Gastroesophageal sphincter (tissue), 3 donors: ENCODE data around the gene DYNC1LI2.

Source experiments
- POLR2A ChIP-seq, 2 donors: fragments of 450-650 bp; IDR thresholded peaks; one replicate each; pipeline ENCODE4 v1.6.1; 2017; ENCODE audit warnings: antibody characterized with exemption in 2 of 2, mild to moderate bottlenecking in 2 of 2, moderate library complexity in 1 of 2
- TF ChIP-seq, protein P1 (sequence below), 4 experiments: fragments of 200-600 bp in 2 of 4; fragments of 450-650 bp in 2 of 4; sonication (generic) in 1 of 4; IDR thresholded peaks; one replicate each; pipeline ENCODE4 v1.5.1; 2017 to 2019; ENCODE audit warnings: antibody characterized with exemption in 4 of 4, mild to moderate bottlenecking in 2 of 4, moderate library complexity in 2 of 4

DNA sequence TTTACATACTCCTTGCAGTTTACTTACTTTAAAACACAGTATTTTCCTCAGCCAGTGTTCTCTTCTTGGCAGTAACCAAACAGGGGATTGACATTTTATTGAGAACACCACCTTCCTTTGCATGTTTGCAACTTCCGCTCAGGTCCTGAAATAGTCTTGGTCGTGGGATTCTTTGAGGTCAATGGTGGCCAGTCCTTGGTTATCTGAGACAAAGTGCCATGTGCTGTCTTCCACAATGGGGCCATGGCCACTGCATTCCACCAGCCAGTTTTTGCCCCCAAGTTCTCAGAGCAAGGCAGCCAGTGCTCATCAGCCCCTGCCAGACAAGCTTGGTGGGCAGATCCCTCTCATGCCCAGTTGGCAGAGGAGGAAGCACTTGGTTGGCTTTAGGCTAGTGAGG lies 77.7 kb downstream of the DYNC1LI2 start:
- TF ChIP-seq, protein P1, sequence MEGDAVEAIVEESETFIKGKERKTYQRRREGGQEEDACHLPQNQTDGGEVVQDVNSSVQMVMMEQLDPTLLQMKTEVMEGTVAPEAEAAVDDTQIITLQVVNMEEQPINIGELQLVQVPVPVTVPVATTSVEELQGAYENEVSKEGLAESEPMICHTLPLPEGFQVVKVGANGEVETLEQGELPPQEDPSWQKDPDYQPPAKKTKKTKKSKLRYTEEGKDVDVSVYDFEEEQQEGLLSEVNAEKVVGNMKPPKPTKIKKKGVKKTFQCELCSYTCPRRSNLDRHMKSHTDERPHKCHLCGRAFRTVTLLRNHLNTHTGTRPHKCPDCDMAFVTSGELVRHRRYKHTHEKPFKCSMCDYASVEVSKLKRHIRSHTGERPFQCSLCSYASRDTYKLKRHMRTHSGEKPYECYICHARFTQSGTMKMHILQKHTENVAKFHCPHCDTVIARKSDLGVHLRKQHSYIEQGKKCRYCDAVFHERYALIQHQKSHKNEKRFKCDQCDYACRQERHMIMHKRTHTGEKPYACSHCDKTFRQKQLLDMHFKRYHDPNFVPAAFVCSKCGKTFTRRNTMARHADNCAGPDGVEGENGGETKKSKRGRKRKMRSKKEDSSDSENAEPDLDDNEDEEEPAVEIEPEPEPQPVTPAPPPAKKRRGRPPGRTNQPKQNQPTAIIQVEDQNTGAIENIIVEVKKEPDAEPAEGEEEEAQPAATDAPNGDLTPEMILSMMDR (IDR thresholded peaks at IDR 0.05), result no peak
- TF ChIP-seq POLR2A (IDR thresholded peaks at IDR 0.05), result no peak
